H9 (cell line): Measurements from ENCODE around the gene PCGF2. TPM values are rescaled to one million over a fixed set of nuclear protein-coding genes. Genes with fewer than 3 reads are reported as not detected.

Experiments used
- DNase-seq: peaks from one replicate; pipeline ENCODE4 v3.0.0-alpha.2; 2017
- H2AFZ ChIP-seq: one replicate; pipeline ENCODE4 v1.6.1; 2013; ENCODE audit warnings: mild to moderate bottlenecking, low read length, control low read depth, moderate library complexity
- H2AK5ac ChIP-seq: 2 replicates; pipeline ENCODE4 v1.6.1; 2013; ENCODE audit warnings: low read length, control low read depth, mixed read lengths; ENCODE audit not compliant: insufficient read length
- H2BK120ac ChIP-seq: one replicate; pipeline ENCODE4 v1.6.1; 2013; ENCODE audit warnings: low read depth, mild to moderate bottlenecking, low read length, control low read depth, inconsistent platforms; ENCODE audit not compliant: poor library complexity, severe bottlenecking
- H2BK12ac ChIP-seq: 2 replicates; pipeline ENCODE4 v1.6.1; 2013; ENCODE audit warnings: low read length, control low read depth, mixed read lengths, low read depth; ENCODE audit not compliant: insufficient read length
- H2BK15ac ChIP-seq: 2 replicates; pipeline ENCODE4 v1.6.1; 2013; ENCODE audit warnings: low read depth, low read length, control low read depth
- H2BK20ac ChIP-seq: one replicate; pipeline ENCODE4 v1.6.1; 2013; ENCODE audit warnings: low read depth, mild to moderate bottlenecking, low read length, control low read depth, inconsistent platforms; ENCODE audit not compliant: poor library complexity, severe bottlenecking
- H2BK5ac ChIP-seq: 2 replicates; pipeline ENCODE4 v1.6.1; 2013; ENCODE audit warnings: low read length, control low read depth, mixed read lengths; ENCODE audit not compliant: insufficient read length
- H3K14ac ChIP-seq: 2 replicates; pipeline ENCODE4 v1.6.1; 2013; ENCODE audit warnings: low read length, control low read depth; ENCODE audit not compliant: insufficient read depth
- H3K18ac ChIP-seq: 2 replicates; pipeline ENCODE4 v1.6.1; 2013; ENCODE audit warnings: low read depth, mild to moderate bottlenecking, mixed read lengths, low read length, control low read depth; ENCODE audit not compliant: insufficient read length
- H3K23ac ChIP-seq: 2 replicates; pipeline ENCODE4 v1.6.1; 2013; ENCODE audit warnings: low read length, control low read depth, mixed read lengths, low read depth; ENCODE audit not compliant: insufficient read length
- H3K23me2 ChIP-seq: 2 replicates; pipeline ENCODE4 v1.6.1; 2013; ENCODE audit warnings: low read depth, mild to moderate bottlenecking, mixed read lengths, low read length, control low read depth; ENCODE audit not compliant: insufficient read length, poor library complexity, severe bottlenecking
- H3K27ac ChIP-seq: 2 replicates; pipeline ENCODE4 v1.5.1; 2013; ENCODE audit warnings: low read length, control low read depth, mixed read lengths, low read depth; ENCODE audit not compliant: insufficient read length
- H3K27me3 ChIP-seq: 2 replicates; pipeline ENCODE4 v1.6.1; 2013; ENCODE audit warnings: low read length, control low read depth, inconsistent platforms; ENCODE audit not compliant: insufficient read depth
- H3K4ac ChIP-seq: 2 replicates; pipeline ENCODE4 v1.6.1; 2013; ENCODE audit warnings: low read depth, mild to moderate bottlenecking, control low read depth, inconsistent platforms, low read length, moderate library complexity
- H3K4me1 ChIP-seq: 2 replicates; pipeline ENCODE4 v1.6.1; 2013; ENCODE audit warnings: low read length, control low read depth, inconsistent platforms; ENCODE audit not compliant: insufficient read depth
- H3K4me2 ChIP-seq: 2 replicates; pipeline ENCODE4 v1.6.1; 2013; ENCODE audit warnings: low read length, control low read depth, mixed read lengths; ENCODE audit not compliant: insufficient read length, insufficient read depth
- H3K56ac ChIP-seq: 2 replicates; pipeline ENCODE4 v1.6.1; 2013; ENCODE audit warnings: low read depth, mild to moderate bottlenecking, mixed read lengths, low read length, control low read depth; ENCODE audit not compliant: insufficient read length
- H3K79me1 ChIP-seq: 2 replicates; pipeline ENCODE4 v1.6.1; 2013; ENCODE audit warnings: low read depth, mild to moderate bottlenecking, moderate library complexity, low read length, control low read depth, inconsistent platforms; ENCODE audit not compliant: insufficient read depth, poor library complexity, severe bottlenecking
- H3K79me2 ChIP-seq: 2 replicates; pipeline ENCODE4 v1.6.1; 2013; ENCODE audit warnings: low read length, control low read depth, inconsistent platforms; ENCODE audit not compliant: insufficient read depth
- H3K9ac ChIP-seq: 2 replicates; pipeline ENCODE4 v1.6.1; 2013; ENCODE audit warnings: low read length, control low read depth, mixed read lengths; ENCODE audit not compliant: insufficient read length; ENCODE audit errors: extremely low read depth
- H3K9me3 ChIP-seq: one replicate; pipeline ENCODE4 v1.6.1; 2013; ENCODE audit warnings: low read depth, low read length, inconsistent platforms; ENCODE audit not compliant: control insufficient read depth
- H3T11ph ChIP-seq: one replicate; pipeline ENCODE4 v1.6.1; 2013; ENCODE audit warnings: mild to moderate bottlenecking, low read length, control low read depth, inconsistent platforms
- H4K20me1 ChIP-seq: one replicate; pipeline ENCODE4 v1.6.1; 2013; ENCODE audit not compliant: control insufficient read depth, insufficient read length, insufficient read depth
- H4K5ac ChIP-seq: 2 replicates; pipeline ENCODE4 v1.6.1; 2013; ENCODE audit warnings: low read depth, mild to moderate bottlenecking, mixed read lengths, low read length, control low read depth; ENCODE audit not compliant: insufficient read length
- H4K8ac ChIP-seq: replicated peaks from 2 replicates; pipeline ENCODE4 v1.6.1; 2013; ENCODE audit warnings: low read length, control low read depth, mixed read lengths, low read depth; ENCODE audit not compliant: insufficient read length
- H4K91ac ChIP-seq: 2 replicates; pipeline ENCODE4 v1.6.1; 2013; ENCODE audit warnings: low read depth, mild to moderate bottlenecking, moderate library complexity, mixed read lengths, low read length, control low read depth; ENCODE audit not compliant: insufficient read length
- H3K27ac Mint-ChIP-seq, 3 experiments: 2 replicates in 2 of 3; 3 replicates in 1 of 3; pipeline ENCODE4 v1.8.0; 2020 to 2021; ENCODE audit warnings: mixed read lengths in 3 of 3, mild to moderate bottlenecking in 1 of 3, moderate library complexity in 1 of 3
- H3K27me3 Mint-ChIP-seq: 2 replicates; pipeline ENCODE4 v1.8.0; 2021; ENCODE audit warnings: low read depth, mild to moderate bottlenecking, moderate library complexity, mixed read lengths
- H3K36me3 Mint-ChIP-seq, 3 experiments: 2 replicates in 2 of 3; 3 replicates in 1 of 3; pipeline ENCODE4 v1.8.0; 2020 to 2021; ENCODE audit warnings: low read depth in 3 of 3, mixed read lengths in 3 of 3; ENCODE audit not compliant: insufficient read depth in 1 of 3
- H3K4me1 Mint-ChIP-seq, 2 experiments: 2 replicates each; pipeline ENCODE4 v1.8.0; 2020; ENCODE audit warnings: mixed read lengths in 2 of 2
- H3K4me3 Mint-ChIP-seq, 2 experiments: 2 replicates in 1 of 2; 3 replicates in 1 of 2; pipeline ENCODE4 v1.8.0; 2020 to 2021; ENCODE audit warnings: mild to moderate bottlenecking in 2 of 2, mixed read lengths in 2 of 2, moderate library complexity in 1 of 2
- H3K9me3 Mint-ChIP-seq, 2 experiments: 2 replicates in 1 of 2; 3 replicates in 1 of 2; pipeline ENCODE4 v1.8.0; 2020; ENCODE audit warnings: mild to moderate bottlenecking in 2 of 2, mixed read lengths in 2 of 2, moderate library complexity in 1 of 2
- CTCF ChIP-seq: fragments of 200-600 bp; sonication (generic); conservative IDR thresholded peaks from 3 replicates; pipeline ENCODE4 v1.8.0; 2021; ENCODE audit warnings: antibody characterized with exemption, mild to moderate bottlenecking
- WGBS: extraction: QIAGEN DNeasy Blood & Tissue Kit; methylation state at CpG from one replicate; pipeline ENCODE4 v1.1.7; 2013; ENCODE audit warnings: missing lambda C conversion rate, low lambda C conversion rate, mixed read lengths; ENCODE audit not compliant: insufficient read length; ENCODE audit errors: extremely low coverage; 5-methylcytosine and 5-hydroxymethylcytosine counted together
- total RNA-seq: library from RNA; stranded (reverse); gene quantifications from 2 replicates; pipeline ENCODE4 v1.2.1, GENCODE V29; 2021

Gene PCGF2
- total RNA-seq, 1 experiment from 2014 or later: 106 TPM

- Histone ChIP-seq H4K91ac (no peak overlapping the region), H4K20me1 (no peaks in the 10 kb centered on the region), H3K27ac (no peak overlapping the region), H2BK20ac (no peak overlapping the region), H3K79me1 (peaks cover 3% of the 10 kb centered on the region), H3K9ac (no peak overlapping the region), H2BK120ac (no peak overlapping the region), H3K23me2 (peaks cover 5% of the 10 kb centered on the region), H3K23ac (no peak overlapping the region), H3K9me3 (no peaks in the 10 kb centered on the region), H3K18ac (no peak overlapping the region), H3K79me2 (peaks cover 26% of the 10 kb centered on the region; the same call in 1 of the 2 replicates), H3K4me1 (no peaks in the 10 kb centered on the region; the same call in 1 of the 2 replicates), H3K14ac (no peak overlapping the region), H2BK5ac (no peak overlapping the region), H2BK12ac (no peak overlapping the region), H3T11ph (no peak overlapping the region), H3K4ac (no peak overlapping the region), H2AK5ac (no peak overlapping the region), H3K27me3 (no peaks in the 10 kb centered on the region), H2AFZ (no peak overlapping the region), H4K8ac (no peak overlapping the region), H3K56ac (no peak overlapping the region), H4K5ac (no peak overlapping the region), H2BK15ac (no peak overlapping the region), H3K4me2 (peak overlapping the region; percentile 90)
- Mint-ChIP-seq H3K36me3 (peaks cover 22 to 50% (median 34%) of the 10 kb centered on the region in 3 experiments), H3K4me3 (peak overlapping the region; percentile 98 to 99), H3K4me1 (peaks cover 25 to 28% of the 10 kb centered on the region in 2 experiments), H3K9me3 (peaks cover 0 to 3% of the 10 kb centered on the region in 2 experiments; a peak in 1 of 5 replicates), H3K27ac (peak overlapping the region in 1 of 3 experiments; percentile 75; a peak in 2 of 7 replicates), H3K27me3 (no peaks in the 10 kb centered on the region; the same call in 1 of the 2 replicates)
- DNase-seq: no peak
- WGBS: no CpG with 5 or more reads among the region's 6 CpGs
- no peak for TF ChIP-seq CTCF
These were observed 49.7 kb upstream of the PCGF2 start for GRCh38 chr17:38797828-38798227.
